Measurements from ENCODE around the gene MAP3K20. TPM values are rescaled to one million over a fixed set of nuclear protein-coding genes. Genes with fewer than 3 reads are reported as not detected.

The MAP3K20 gene
- total and polyA plus RNA-seq, 10 of the 15 experiments (the other 5 are each of a cell fraction or from before 2014, with no cell fraction given): 0.04 to 5.6 (median 2.3) TPM

DNA sequence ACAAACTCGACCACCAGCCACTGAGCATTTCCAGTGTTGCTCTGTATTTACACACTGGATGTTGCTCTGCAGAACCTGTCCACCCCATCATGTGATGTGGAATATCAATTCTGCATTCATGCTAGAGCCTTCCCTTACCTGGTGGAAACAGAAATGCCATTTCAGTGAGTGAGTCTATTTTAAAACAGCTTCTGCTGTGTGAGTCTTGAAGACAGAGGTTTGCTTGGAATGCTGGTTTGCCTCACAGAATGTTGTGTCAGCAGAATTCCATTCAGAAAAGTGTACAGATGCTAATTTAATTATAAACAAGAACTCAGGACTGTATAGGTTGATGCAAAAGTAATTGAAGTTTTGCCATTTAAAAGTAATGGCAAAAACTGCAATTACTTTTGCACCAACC is 118.3 kb downstream of the MAP3K20 start:
- SMC1A ChIA-PET (ENCODE audit: uncharacterized antibody, unreplicated experiment): no interaction called here
- in situ Hi-C loops (cut with MboI): no loop called here
- H4K20me1 ChIP-seq (ENCODE audit: control insufficient read depth, insufficient read depth): no peaks in the 10 kb centered on the region
- no peaks in the 10 kb centered on the region for H3K9me3 ChIP-seq (replicated peaks; ENCODE audit: control insufficient read depth, insufficient read depth, low read length)
- TF ChIP-seq PAX5 (IDR thresholded peaks at IDR 0.05; ENCODE audit: borderline replicate concordance, low read depth, low read length) (no peak), TARDBP (IDR thresholded peaks at IDR 0.05; ENCODE audit: borderline replicate concordance) (no peak), ZSCAN29 (IDR thresholded peaks at IDR 0.05) (no peak), SRF (IDR thresholded peaks at IDR 0.05; ENCODE audit: low read depth in 2 of 2, low read length in 2 of 2) (no peak), RUNX3 (IDR thresholded peaks at IDR 0.05; ENCODE audit: low read length) (no peak), ZNF24 (IDR thresholded peaks at IDR 0.05) (no peak), ESRRA (IDR thresholded peaks at IDR 0.05; ENCODE audit: low read length) (no peak)
- TF ChIP-seq, protein P1, sequence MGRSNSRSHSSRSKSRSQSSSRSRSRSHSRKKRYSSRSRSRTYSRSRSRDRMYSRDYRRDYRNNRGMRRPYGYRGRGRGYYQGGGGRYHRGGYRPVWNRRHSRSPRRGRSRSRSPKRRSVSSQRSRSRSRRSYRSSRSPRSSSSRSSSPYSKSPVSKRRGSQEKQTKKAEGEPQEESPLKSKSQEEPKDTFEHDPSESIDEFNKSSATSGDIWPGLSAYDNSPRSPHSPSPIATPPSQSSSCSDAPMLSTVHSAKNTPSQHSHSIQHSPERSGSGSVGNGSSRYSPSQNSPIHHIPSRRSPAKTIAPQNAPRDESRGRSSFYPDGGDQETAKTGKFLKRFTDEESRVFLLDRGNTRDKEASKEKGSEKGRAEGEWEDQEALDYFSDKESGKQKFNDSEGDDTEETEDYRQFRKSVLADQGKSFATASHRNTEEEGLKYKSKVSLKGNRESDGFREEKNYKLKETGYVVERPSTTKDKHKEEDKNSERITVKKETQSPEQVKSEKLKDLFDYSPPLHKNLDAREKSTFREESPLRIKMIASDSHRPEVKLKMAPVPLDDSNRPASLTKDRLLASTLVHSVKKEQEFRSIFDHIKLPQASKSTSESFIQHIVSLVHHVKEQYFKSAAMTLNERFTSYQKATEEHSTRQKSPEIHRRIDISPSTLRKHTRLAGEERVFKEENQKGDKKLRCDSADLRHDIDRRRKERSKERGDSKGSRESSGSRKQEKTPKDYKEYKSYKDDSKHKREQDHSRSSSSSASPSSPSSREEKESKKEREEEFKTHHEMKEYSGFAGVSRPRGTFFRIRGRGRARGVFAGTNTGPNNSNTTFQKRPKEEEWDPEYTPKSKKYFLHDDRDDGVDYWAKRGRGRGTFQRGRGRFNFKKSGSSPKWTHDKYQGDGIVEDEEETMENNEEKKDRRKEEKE (IDR thresholded peaks at IDR 0.05): no peak
- TF ChIP-seq, protein P2, sequence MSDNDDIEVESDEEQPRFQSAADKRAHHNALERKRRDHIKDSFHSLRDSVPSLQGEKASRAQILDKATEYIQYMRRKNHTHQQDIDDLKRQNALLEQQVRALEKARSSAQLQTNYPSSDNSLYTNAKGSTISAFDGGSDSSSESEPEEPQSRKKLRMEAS (IDR thresholded peaks at IDR 0.05; ENCODE audit: low read depth, low read length): no peak
- TF ChIP-seq, protein P3, sequence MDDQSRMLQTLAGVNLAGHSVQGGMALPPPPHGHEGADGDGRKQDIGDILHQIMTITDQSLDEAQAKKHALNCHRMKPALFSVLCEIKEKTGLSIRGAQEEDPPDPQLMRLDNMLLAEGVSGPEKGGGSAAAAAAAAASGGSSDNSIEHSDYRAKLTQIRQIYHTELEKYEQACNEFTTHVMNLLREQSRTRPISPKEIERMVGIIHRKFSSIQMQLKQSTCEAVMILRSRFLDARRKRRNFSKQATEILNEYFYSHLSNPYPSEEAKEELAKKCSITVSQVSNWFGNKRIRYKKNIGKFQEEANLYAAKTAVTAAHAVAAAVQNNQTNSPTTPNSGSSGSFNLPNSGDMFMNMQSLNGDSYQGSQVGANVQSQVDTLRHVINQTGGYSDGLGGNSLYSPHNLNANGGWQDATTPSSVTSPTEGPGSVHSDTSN (IDR thresholded peaks at IDR 0.05; ENCODE audit: insufficient replicate concordance, low read depth, low read length): no peak
- TF ChIP-seq, protein P4, sequence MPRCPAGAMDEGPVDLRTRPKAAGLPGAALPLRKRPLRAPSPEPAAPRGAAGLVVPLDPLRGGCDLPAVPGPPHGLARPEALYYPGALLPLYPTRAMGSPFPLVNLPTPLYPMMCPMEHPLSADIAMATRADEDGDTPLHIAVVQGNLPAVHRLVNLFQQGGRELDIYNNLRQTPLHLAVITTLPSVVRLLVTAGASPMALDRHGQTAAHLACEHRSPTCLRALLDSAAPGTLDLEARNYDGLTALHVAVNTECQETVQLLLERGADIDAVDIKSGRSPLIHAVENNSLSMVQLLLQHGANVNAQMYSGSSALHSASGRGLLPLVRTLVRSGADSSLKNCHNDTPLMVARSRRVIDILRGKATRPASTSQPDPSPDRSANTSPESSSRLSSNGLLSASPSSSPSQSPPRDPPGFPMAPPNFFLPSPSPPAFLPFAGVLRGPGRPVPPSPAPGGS (IDR thresholded peaks at IDR 0.05; ENCODE audit: borderline replicate concordance, insufficient read depth, low read depth, low read length, poor library complexity, severe bottlenecking): no peak
- TF ChIP-seq, protein P5, sequence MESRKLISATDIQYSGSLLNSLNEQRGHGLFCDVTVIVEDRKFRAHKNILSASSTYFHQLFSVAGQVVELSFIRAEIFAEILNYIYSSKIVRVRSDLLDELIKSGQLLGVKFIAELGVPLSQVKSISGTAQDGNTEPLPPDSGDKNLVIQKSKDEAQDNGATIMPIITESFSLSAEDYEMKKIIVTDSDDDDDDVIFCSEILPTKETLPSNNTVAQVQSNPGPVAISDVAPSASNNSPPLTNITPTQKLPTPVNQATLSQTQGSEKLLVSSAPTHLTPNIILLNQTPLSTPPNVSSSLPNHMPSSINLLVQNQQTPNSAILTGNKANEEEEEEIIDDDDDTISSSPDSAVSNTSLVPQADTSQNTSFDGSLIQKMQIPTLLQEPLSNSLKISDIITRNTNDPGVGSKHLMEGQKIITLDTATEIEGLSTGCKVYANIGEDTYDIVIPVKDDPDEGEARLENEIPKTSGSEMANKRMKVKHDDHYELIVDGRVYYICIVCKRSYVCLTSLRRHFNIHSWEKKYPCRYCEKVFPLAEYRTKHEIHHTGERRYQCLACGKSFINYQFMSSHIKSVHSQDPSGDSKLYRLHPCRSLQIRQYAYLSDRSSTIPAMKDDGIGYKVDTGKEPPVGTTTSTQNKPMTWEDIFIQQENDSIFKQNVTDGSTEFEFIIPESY (IDR thresholded peaks at IDR 0.05): no peak
- FAIRE-seq: no peak
- DNase-seq (ENCODE audit: low read depth, low spot score): no peak
- CTCF ChIA-PET: no interaction called here
- no peaks in the 10 kb centered on the region for H3K79me2 ChIP-seq (ENCODE audit: control insufficient read depth, insufficient read depth, low read length)
- H3K36me3 ChIP-seq (ENCODE audit: control insufficient read depth in 2 of 2, insufficient read depth in 2 of 2, low read length in 1 of 2): no peaks in the 10 kb centered on the region
- 89% methylated on average over 1 of the region's 1 CpG for WGBS (ENCODE audit: insufficient coverage, insufficient replicate concordance, low lambda C conversion rate, missing lambda C conversion rate)
- no peaks in the 10 kb centered on the region for H3K27me3 ChIP-seq (replicated peaks in 1 of 2; ENCODE audit: control insufficient read depth in 2 of 2, insufficient read depth in 2 of 2, low read length in 1 of 2)
- POLR2A ChIA-PET: no interaction called here
- H3K4me1 ChIP-seq (ENCODE audit: control insufficient read depth, insufficient read depth, low read length): no peaks in the 10 kb centered on the region
- H3K9ac ChIP-seq (ENCODE audit: control insufficient read depth, insufficient read depth, low read length): no peak overlapping the region
- H3K4me3 ChIP-seq: no peak overlapping the region
- no peak overlapping the region for H3K27ac ChIP-seq (ENCODE audit: control insufficient read depth, insufficient read depth)
- RAD21 ChIA-PET (ENCODE audit: unreplicated experiment): no interaction called here
- no TSS peak for BruUV-seq (replicated peaks)
- intact Hi-C loops (cut with micrococcal nuclease; ENCODE audit: unreplicated experiment): no loop called here
- H2AFZ ChIP-seq (ENCODE audit: control insufficient read depth, low read depth, low read length): no peak overlapping the region
- no peak for ATAC-seq
- no peak overlapping the region for H3K4me2 ChIP-seq (ENCODE audit: control insufficient read depth, insufficient read depth)
